NCI-H2029 treated with DMSO at 0.1 percent for 48 hours (cell line): ENCODE results near the gene ARHGAP6.

ENCODE experiments used
- DNase-seq: peaks from one replicate; lab custom pipeline; 2025; lab: John Stamatoyannopoulos, UW

ARHGAP6 gene

GRCh38 chrX:11423949-11424348 lies 241.8 kb downstream of the ARHGAP6 start:
- DNase-seq, result no peak

- DNase-seq, result no peak
Measured at GRCh38 chrX:11423362-11423818, 242.3 kb downstream of the ARHGAP6 start.

- DNase-seq, result no peak
Measured at GRCh38 chrX:11422525-11422857, 243.2 kb downstream of the ARHGAP6 start.

DNA sequence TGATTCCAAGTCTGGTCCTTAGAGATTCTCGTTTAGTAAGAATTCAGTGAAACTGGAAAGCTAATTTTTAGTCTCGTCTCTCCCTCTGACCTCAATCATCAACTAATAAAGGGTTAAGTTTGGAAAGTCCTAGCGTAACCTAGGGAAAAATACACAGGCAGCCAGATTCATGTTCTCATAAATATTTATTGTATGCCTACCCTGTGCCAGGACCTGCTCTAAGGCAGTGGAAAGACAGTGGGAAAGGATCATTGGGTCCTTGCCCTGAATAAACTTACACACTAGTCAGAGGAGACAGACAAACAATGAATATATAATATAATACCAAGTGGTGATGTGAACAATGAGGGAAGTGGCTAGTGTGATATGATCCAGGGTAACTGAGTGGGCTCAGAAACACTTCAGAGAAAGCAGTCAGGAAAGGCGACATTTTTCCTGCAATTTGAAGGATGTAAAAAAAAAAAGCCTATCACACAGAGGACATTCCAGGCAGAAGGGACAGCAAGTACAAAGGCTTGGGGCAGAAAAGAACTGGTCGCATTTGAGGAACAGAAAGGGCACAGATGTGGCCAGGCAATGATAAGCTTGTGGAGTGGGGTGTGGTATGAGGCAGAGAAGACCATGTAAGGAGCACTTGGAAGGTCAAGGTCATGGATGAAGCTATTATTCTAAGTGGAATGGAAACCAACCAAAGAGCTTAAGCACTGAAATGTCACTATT lies 243.8 kb downstream of the ARHGAP6 start:
- no peak for DNase-seq

DNA sequence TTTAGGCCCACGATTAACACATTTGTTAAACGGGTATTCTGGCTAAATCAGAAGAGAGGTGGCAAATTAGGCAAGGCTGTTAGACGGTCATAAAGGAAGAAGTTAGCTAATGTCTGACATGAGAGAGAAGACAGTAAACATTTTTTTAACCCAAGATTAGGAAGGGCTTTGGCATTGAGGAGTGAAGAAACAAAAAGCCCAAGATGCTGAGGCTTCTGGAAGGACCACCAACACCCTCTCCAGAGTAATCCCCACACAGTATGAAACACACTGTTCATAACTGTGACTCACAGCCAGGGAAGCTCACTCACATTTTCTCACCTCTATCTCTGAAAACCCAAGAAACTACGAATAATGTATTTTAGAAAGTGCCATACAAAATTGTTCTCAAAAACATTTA lies 244.9 kb downstream of the ARHGAP6 start:
- no peak for DNase-seq

GRCh38 chrX:11419102-11419501 lies 246.6 kb downstream of the ARHGAP6 start:
- DNase-seq, result no peak

DNA sequence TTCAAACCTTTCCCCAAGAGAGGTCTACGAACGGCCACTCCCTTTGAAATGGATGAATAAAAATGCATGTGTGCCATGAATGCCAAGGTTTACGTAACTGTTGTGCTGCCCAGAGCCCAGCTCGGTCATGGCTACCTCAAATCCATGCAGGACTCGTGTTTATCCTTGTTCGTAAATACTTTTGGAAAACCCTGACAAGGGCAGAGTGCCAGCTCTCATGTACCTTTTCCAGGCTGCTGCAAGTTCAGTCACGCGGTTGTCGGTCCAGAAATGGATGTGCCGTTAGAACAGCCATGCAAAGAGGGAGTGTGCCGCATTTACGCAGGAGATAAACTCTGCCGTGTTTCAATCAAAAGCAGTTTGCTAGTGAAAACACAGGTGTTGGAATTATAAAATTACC lies 249.1 kb downstream of the ARHGAP6 start:
- DNase-seq, result no peak

- no peak for DNase-seq
Measured at GRCh38 chrX:11414091-11414490, 251.6 kb downstream of the ARHGAP6 start.

GRCh38 chrX:11412715-11413623 lies 252.8 kb downstream of the ARHGAP6 start:
- DNase-seq, result no peak

- DNase-seq, result no peak
Measured at GRCh38 chrX:11409957-11410356, 255.8 kb downstream of the ARHGAP6 start.

DNA sequence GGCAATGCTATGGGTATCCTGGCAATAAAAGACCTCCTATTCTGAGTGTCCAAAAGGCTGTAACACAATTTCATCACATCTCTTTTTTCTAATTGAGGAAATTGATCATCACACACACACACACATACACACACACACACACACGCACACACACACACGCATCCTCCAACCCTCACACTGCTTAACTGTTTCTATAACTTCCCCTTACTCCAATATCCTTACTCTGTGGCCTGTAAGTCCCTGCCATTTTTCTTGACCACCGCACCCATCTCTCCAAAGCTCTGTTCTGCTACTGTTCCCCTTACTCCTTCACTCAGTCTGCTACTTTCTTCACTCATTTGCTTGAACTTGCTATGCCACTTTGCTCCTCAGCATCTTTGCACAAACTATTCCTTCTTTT lies 256.9 kb downstream of the ARHGAP6 start:
- no peak for DNase-seq

DNA sequence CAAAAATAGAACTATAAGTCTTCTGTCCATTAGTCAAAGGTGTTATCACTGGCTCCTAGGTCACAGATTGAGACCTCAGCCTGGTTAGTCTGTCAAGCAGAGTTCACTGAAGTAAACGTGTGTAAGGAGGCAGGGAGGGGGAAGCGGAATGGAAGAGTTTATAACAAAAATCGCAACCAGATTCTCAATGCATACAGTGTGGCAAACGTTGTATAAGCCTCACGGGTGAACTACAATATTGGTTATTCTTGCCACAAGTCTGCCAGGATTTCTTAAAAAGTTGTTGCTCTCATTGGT lies 257.7 kb downstream of the ARHGAP6 start:
- DNase-seq, result no peak

DNA sequence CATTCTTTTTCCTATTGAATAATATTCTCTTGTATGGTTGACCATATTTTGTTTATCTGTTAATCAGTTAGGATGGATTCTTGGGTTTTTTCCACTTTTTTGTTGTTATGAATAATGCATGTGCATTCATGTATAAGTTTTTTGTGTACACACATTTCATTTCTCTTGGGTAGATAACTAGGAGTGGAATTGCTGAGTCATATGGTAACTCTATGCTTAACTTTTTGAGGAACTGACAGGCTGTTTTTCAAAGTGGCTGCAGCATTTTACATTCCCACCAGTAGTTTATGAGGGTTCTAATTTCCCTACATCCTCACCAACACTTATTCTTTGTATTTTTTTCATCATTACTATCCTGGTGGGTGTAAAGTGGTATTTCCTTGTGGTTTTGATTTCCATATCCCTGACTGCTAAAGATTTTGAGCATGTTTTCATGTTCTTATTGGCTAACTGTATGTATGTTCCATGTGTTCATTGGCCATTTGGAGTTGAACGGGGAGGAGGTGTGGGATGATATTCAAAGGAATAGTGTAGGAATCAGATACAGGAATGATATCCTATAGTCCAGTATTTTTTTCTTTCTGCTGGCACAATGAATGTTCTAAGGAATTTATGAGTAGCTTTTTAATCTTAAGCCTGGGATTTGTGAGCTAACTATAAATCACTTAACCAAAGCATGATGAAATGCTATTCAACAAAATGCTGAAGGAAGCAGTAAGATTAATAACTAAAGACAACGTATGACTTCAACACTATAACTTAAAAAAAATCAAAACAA lies 258.2 kb downstream of the ARHGAP6 start:
- DNase-seq, result no peak

- DNase-seq, result no peak
Measured at GRCh38 chrX:11406109-11406765, 259.5 kb downstream of the ARHGAP6 start.

DNA sequence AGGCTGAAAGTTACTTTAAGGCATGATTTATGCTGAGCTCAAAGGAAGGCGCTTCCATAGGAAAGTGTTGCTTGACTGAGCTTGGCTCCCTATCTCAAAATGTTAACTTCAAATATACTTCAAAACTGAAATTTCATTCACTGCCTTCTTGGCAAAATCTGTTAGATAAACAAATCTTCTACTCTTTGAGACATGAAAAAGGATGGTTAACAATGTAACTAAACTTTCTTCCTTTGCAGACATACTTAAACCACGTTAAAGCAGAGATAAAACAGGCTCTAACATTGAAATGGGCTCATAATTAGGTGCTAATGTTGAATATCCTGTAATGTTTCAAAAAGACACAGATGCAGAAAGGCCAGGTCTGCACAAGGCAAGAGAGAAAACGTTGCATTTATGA lies 262.1 kb downstream of the ARHGAP6 start:
- no peak for DNase-seq

- no peak for DNase-seq
Measured at GRCh38 chrX:11401966-11402365, 263.8 kb downstream of the ARHGAP6 start.

DNA sequence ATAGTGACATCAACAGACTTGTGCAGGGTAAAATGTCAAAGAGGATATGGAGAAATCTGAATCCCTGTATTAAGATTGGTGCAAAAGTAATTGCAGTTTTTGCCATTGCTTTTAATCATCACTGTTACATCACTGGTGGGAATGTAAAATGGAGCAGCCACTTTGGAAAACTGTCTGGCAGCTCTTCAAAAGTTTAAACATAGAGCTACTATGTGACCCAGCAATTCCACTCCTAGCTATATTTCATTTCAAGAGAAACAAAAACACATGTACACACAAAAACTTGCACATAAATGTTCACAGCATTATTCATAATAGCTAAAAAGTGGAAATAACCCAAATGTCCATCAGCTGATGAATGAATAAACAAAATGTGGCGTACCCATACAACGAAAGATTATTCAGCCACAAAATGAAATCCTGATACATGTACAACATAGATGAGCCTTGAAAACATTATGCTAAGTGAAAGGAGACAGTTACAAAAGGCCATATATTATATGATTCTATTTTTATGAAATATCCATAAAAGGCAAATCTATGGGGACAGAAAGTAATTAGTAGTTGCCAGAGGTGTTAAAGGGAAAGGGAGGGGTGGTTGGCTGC lies 266.1 kb downstream of the ARHGAP6 start:
- DNase-seq, result no peak

DNA sequence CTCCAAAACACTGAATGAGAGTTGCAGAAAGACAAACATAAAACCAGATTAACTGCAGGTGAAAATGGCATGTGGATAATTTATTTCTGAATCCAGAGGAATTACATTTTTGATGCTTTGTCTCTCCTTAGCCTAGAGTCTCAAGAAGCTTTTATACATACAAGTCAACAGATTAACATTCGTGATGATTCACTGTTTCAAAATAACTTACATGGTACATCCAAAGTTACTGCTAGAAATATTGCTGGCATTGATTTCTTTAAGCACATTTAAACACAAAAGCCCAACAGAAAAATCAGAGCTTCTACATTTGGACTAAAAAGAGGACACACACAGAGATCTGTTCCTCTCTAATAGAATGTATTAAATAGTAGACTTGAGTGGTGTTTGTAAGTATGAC lies 266.9 kb downstream of the ARHGAP6 start:
- no peak for DNase-seq

DNA sequence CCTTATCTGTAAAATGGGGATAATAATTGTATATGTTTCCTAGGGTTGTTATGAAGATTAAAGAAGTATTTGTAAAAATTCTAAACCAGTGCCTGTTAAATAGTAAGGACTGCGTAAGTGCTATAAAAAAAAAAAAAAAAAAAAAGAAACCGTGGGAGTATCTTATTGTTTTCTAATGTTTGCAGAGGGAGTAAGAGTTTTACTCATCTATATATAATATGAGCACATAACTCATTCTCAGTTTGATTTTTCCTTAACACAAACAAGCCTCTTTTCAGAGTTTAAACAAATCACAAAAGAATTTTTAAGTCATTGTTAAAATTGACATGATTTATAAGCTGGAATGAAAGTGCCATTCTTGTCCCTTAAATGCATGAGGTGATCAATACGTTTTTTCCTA lies 267.6 kb downstream of the ARHGAP6 start:
- DNase-seq, result no peak

DNA sequence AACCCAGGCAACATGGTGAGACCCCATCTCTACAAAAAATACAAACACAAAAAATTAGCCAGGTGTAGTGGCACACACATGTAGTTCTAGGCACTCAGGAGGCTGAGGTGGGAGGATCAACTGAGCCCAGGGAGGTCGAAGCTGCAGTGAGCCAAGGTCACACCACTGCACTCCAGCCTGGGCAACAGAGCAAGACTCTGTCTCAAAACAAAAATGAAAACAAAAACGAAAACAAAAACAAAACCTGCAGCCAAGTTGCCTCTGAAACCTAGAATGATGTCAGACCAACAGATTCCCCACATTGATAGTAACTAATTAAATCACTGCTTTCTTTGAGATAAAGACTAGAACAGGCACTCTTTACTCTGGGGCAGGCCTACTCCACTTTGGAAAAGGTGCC lies 268.0 kb downstream of the ARHGAP6 start:
- DNase-seq, result no peak

- DNase-seq, result no peak
Measured at GRCh38 chrX:11395859-11396258, 269.9 kb downstream of the ARHGAP6 start.
